PC-9 (cell line): ENCODE measurements around the gene BIRC2. TPM values are rescaled to one million over a fixed set of nuclear protein-coding genes. Genes with fewer than 3 reads are reported as not detected.

ENCODE experiments used
- BruUV-seq: library from RNA; stranded (reverse); fragments of 400-500 nt; replicated peaks from 2 replicates; lab custom pipeline; 2021; lab: Mats Ljungman, UMichigan
- CTCF ChIA-PET: fragments of 300-600 bp; sonication (Branson Sonifier 250); formaldehyde crosslinking; loops from one replicate; lab custom pipeline; 2022; ENCODE audit warnings: antibody characterized with exemption; lab: Charles Lee
- POLR2A ChIA-PET: fragments of 300-600 bp; sonication (Branson Sonifier 250); formaldehyde crosslinking; loops from one replicate; lab custom pipeline; 2022; ENCODE audit warnings: antibody characterized with exemption; ENCODE audit not compliant: unreplicated experiment; lab: Charles Lee
- DNase-seq, 2 experiments: peaks; one replicate each; pipeline versions ENCODE4 v3.0.0 to v3.0.0-alpha.2; 2015 to 2022; ENCODE audit warnings: mixed read lengths in 1 of 2
- H2AFZ ChIP-seq: fragments of 200-600 bp; sonication (generic); 2 replicates; pipeline ENCODE4 v1.8.1; 2017; ENCODE audit warnings: antibody characterized with exemption
- H3F3A ChIP-seq: fragments of 200-600 bp; sonication (generic); 2 replicates; pipeline ENCODE4 v1.8.1; 2017; ENCODE audit warnings: antibody characterized with exemption, mild to moderate bottlenecking, low read depth; ENCODE audit not compliant: insufficient read depth
- H3K27ac ChIP-seq: fragments of 200-600 bp; sonication (generic); 2 replicates; pipeline ENCODE4 v1.6.1; 2016; ENCODE audit warnings: mixed run types
- H3K27me3 ChIP-seq: fragments of 200-600 bp; sonication (generic); 2 replicates; pipeline ENCODE4 v1.6.1; 2016; ENCODE audit warnings: low read depth, mixed run types; ENCODE audit not compliant: insufficient read depth
- H3K36me3 ChIP-seq: fragments of 200-600 bp; sonication (generic); 2 replicates; pipeline ENCODE4 v1.6.1; 2016; ENCODE audit warnings: low read depth, mixed run types
- H3K4me1 ChIP-seq: fragments of 200-600 bp; sonication (generic); replicated peaks from 2 replicates; pipeline ENCODE4 v1.6.1; 2016; ENCODE audit warnings: mixed run types; ENCODE audit not compliant: insufficient read depth
- H3K4me2 ChIP-seq: fragments of 200-600 bp; sonication (generic); 2 replicates; pipeline ENCODE4 v1.6.1; 2017; ENCODE audit warnings: mixed run types
- H3K4me3 ChIP-seq: fragments of 200-600 bp; sonication (generic); 2 replicates; pipeline ENCODE4 v1.6.1; 2016; ENCODE audit warnings: mixed run types
- H3K79me2 ChIP-seq: fragments of 200-600 bp; sonication (generic); 2 replicates; pipeline ENCODE4 v1.6.1; 2017; ENCODE audit warnings: low read depth, mixed run types
- H3K9me2 ChIP-seq: fragments of 200-600 bp; sonication (generic); 2 replicates; pipeline ENCODE4 v1.8.1; 2017; ENCODE audit warnings: mild to moderate bottlenecking; ENCODE audit not compliant: insufficient read depth
- H3K9me3 ChIP-seq: fragments of 200-600 bp; sonication (generic); 2 replicates; pipeline ENCODE4 v1.8.1; 2016; ENCODE audit warnings: low read depth; ENCODE audit not compliant: insufficient read depth
- H4K20me1 ChIP-seq: fragments of 200-600 bp; sonication (generic); 2 replicates; pipeline ENCODE4 v1.8.1; 2017; ENCODE audit not compliant: insufficient read depth
- EZH2 ChIP-seq: fragments of 200-600 bp; sonication (generic); IDR thresholded peaks from 2 replicates; pipeline ENCODE4 v1.8.0; 2017; ENCODE audit warnings: antibody characterized with exemption, low read depth
- intact Hi-C: fragments of 100-400 bp; cut with micrococcal nuclease; formaldehyde crosslinking; loops from one replicate; pipeline ENCODE4 v1.10.0; 2022; ENCODE audit not compliant: unreplicated experiment
- total RNA-seq: library from RNA; stranded (reverse); gene quantifications from 2 replicates; pipeline ENCODE4 v1.2.3, GENCODE V29; 2021
- TF ChIP-seq, protein P1 (sequence below): fragments of 200-600 bp; sonication (generic); conservative IDR thresholded peaks from 2 replicates; pipeline ENCODE4 v1.6.1; 2017; ENCODE audit warnings: mixed run types, antibody characterized with exemption, mild to moderate bottlenecking, moderate library complexity

Gene BIRC2
- total RNA-seq, 1 experiment from 2014 or later: 33.7 TPM

DNA sequence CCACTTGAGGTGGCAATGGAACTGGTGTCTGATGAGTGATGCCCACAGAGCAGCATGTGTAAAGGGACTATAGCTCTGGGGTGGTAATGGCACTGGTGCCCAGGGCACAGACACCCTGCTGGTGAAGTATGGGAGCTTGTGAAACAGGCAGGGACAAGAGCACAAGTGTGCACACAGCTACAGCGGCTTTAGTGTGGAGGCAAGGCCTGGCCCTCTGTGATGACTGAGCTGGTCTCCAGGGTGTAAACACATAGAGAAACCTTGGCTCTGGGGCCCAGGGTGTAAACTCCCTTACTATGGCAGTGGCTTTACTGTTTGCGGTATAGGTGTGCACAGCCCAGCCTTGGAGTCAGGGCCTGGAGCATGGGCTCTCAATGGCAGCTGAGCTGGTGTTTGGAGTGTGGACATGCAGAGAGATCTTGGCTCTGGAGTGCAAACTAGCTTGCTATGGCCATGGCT lies 46.3 kb downstream of the BIRC2 start:
- H3K4me3 ChIP-seq: no peak overlapping the region
- H3K9me2 ChIP-seq: no peaks in the 10 kb centered on the region
- no peaks in the 10 kb centered on the region for H3K4me1 ChIP-seq
- H4K20me1 ChIP-seq: no peaks in the 10 kb centered on the region; the same call in 1 of the 2 replicates
- ChIA-PET POLR2A (interaction anchor here (0.5 kb wide), 1 partner anchor 222 kb away, joined by 4 read pairs; no protein-coding TSS in a partner anchor), CTCF (no interaction called here)
- no peak overlapping the region for H3K27ac ChIP-seq
- DNase-seq: no peak
- no peaks in the 10 kb centered on the region for H3K27me3 ChIP-seq
- TF ChIP-seq, protein P1, sequence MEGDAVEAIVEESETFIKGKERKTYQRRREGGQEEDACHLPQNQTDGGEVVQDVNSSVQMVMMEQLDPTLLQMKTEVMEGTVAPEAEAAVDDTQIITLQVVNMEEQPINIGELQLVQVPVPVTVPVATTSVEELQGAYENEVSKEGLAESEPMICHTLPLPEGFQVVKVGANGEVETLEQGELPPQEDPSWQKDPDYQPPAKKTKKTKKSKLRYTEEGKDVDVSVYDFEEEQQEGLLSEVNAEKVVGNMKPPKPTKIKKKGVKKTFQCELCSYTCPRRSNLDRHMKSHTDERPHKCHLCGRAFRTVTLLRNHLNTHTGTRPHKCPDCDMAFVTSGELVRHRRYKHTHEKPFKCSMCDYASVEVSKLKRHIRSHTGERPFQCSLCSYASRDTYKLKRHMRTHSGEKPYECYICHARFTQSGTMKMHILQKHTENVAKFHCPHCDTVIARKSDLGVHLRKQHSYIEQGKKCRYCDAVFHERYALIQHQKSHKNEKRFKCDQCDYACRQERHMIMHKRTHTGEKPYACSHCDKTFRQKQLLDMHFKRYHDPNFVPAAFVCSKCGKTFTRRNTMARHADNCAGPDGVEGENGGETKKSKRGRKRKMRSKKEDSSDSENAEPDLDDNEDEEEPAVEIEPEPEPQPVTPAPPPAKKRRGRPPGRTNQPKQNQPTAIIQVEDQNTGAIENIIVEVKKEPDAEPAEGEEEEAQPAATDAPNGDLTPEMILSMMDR: no peak
- TF ChIP-seq EZH2: no peak
- intact Hi-C loops: no loop called here
- H3K9me3 ChIP-seq: no peaks in the 10 kb centered on the region
- H3K79me2 ChIP-seq: no peaks in the 10 kb centered on the region
- no TSS peak for BruUV-seq
- peaks cover 22% of the 10 kb centered on the region; the same call in 1 of the 2 replicates for H3K36me3 ChIP-seq
- H3F3A ChIP-seq: no peaks in the 10 kb centered on the region
- no peak overlapping the region for H3K4me2 ChIP-seq
- no peak overlapping the region for H2AFZ ChIP-seq

DNA sequence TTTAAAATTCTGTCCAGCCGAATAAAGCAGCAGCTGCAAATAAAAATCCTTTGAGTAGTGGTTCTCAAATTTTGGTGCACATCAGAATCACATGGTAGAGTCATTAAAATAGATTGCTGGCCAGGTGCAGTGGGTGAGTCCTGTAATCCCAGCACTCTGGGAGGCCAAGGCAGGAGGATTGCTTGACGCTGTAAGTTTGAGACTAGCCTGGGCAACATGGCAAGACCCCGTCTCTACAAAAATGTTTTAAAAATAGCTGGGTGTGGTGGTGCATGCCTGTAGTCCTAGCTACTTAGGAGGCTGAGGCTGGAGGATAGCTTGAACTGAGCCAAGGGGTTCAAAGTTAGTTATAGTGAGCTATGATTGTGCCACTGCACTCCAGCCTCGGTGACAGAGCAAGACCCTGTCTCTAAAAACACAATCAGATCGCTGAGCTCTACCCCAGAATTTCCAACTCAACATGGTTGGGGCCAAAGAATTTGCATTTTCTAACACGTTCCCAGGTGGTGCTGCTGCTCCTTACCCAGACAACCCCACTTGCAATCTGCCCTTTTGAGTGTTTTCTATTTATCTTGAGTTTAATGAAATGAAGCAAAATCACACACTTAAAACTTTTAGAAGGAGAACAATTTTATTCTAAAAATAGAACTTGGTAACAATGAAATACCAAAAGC lies 48.8 kb downstream of the BIRC2 start:
- no peak overlapping the region for H3K4me3 ChIP-seq
- H4K20me1 ChIP-seq: no peaks in the 10 kb centered on the region; the same call in 1 of the 2 replicates
- TF ChIP-seq, protein P1: no peak
- no peak overlapping the region for H2AFZ ChIP-seq
- BruUV-seq: no TSS peak
- H3K9me3 ChIP-seq: no peaks in the 10 kb centered on the region
- H3K4me2 ChIP-seq: no peak overlapping the region
- no peak for DNase-seq
- POLR2A ChIA-PET: no interaction called here
- no peak overlapping the region for H3K27ac ChIP-seq
- H3K36me3 ChIP-seq: peaks cover 42% of the 10 kb centered on the region
- H3K9me2 ChIP-seq: no peaks in the 10 kb centered on the region
- no peaks in the 10 kb centered on the region for H3K27me3 ChIP-seq
- H3F3A ChIP-seq: no peaks in the 10 kb centered on the region; the same call in 1 of the 2 replicates
- H3K4me1 ChIP-seq: no peaks in the 10 kb centered on the region
- CTCF ChIA-PET: no interaction called here
- intact Hi-C loops: no loop called here
- H3K79me2 ChIP-seq: no peaks in the 10 kb centered on the region

DNA sequence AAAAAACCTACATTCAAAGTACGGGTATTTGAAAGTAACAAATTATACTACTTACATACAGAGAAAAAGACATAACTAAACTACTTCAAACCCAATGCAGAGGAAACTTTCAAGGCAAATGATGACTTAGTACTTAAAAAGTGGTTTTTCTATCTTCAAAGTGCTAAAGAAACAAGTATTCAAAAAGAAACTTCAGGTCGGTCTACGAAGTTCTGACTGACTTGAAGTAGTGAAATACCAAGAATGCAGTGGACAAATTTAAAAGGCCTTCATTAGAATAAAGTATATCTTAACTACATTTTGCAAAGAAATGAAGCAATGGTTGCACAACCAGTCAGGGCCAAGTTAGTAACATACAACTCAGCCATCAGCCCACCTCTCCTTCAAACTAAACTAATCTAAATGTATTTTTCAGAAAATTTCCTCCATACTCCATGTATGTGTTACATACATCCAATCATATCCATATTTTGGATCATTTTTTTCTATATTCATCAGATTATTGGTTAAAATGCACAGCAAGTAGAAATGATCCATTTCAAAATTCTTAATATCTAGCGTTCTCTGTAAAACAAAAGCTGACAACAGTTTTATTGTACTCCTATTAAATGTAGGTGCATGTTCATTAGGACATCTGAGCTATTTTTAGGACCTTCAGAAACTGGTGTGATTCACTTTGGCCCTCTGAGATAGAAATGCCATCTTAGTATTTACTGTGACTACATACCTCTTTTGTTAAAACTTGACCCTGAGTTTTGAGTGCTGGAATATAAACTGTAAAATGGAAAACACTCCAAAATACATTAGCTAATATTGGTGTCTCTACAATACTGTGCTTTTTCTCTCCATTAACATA lies 49.9 kb downstream of the BIRC2 start:
- no peak overlapping the region for H3K27ac ChIP-seq
- H4K20me1 ChIP-seq: no peaks in the 10 kb centered on the region; the same call in 1 of the 2 replicates
- DNase-seq: no peak
- CTCF ChIA-PET: no interaction called here
- POLR2A ChIA-PET: no interaction called here
- H3K9me2 ChIP-seq: no peaks in the 10 kb centered on the region
- no peak overlapping the region for H3K4me3 ChIP-seq
- no peaks in the 10 kb centered on the region for H3K79me2 ChIP-seq
- peaks cover 53% of the 10 kb centered on the region for H3K36me3 ChIP-seq
- H3K9me3 ChIP-seq: no peaks in the 10 kb centered on the region
- TF ChIP-seq, protein P1: no peak
- no peak for TF ChIP-seq EZH2
- no peaks in the 10 kb centered on the region for H3K27me3 ChIP-seq
- BruUV-seq: no TSS peak
- no peak overlapping the region for H2AFZ ChIP-seq
- H3K4me2 ChIP-seq: no peak overlapping the region
- intact Hi-C loops: no loop called here
- no peaks in the 10 kb centered on the region; the same call in 1 of the 2 replicates for H3F3A ChIP-seq
- H3K4me1 ChIP-seq: no peaks in the 10 kb centered on the region
